Measurements from ENCODE around the gene CPXM2. TPM values are rescaled to one million over a fixed set of nuclear protein-coding genes. Genes with fewer than 3 reads are reported as not detected.

Gene CPXM2
- total RNA-seq, 3 donors from 2014 or later, result 3.1 to 56.1 (median 7.7) TPM

- ATAC-seq (no peak), DNase-seq (no peak)
- peaks cover 7% of the 10 kb centered on the region for H3K4me1 ChIP-seq (ENCODE audit: low read depth)
- intact Hi-C loops (cut with DNase I, micrococcal nuclease), result no loop called here
- TF ChIP-seq CTCF (IDR thresholded peaks at IDR 0.05), result no peak
- H3K36me3 ChIP-seq (ENCODE audit: low read depth), result no peaks in the 10 kb centered on the region
- peaks cover 3% of the 10 kb centered on the region for H3K9me3 ChIP-seq
- no peak overlapping the region for H3K4me3 ChIP-seq
Observed at GRCh38 chr10:123869020-123869414, 22.6 kb downstream of the CPXM2 start.

GRCh38 chr10:123868038-123869019 lies 23.3 kb downstream of the CPXM2 start:
- intact Hi-C loops (cut with DNase I, micrococcal nuclease), result no loop called here
- peak in 1 of 3 donors; percentile 60 for DNase-seq
- Histone ChIP-seq H3K4me3 (no peak overlapping the region), H3K4me1 (ENCODE audit: low read depth) (peaks cover 7% of the 10 kb centered on the region), H3K36me3 (ENCODE audit: low read depth) (no peaks in the 10 kb centered on the region), H3K9me3 (peaks cover 1% of the 10 kb centered on the region)
- no peak for TF ChIP-seq CTCF (IDR thresholded peaks at IDR 0.05)
- peak; percentile 61 for ATAC-seq

- intact Hi-C loops (cut with DNase I, micrococcal nuclease), result no loop called here
- TF ChIP-seq CTCF (IDR thresholded peaks at IDR 0.05), result no peak
- ATAC-seq, result no peak
Observed at GRCh38 chr10:123865880-123866279, 25.7 kb downstream of the CPXM2 start.

GRCh38 chr10:123865350-123865749 lies 26.3 kb downstream of the CPXM2 start:
- Histone ChIP-seq H3K36me3 (ENCODE audit: low read depth) (no peaks in the 10 kb centered on the region), H3K9me3 (no peaks in the 10 kb centered on the region), H3K4me3 (no peak overlapping the region), H3K4me1 (ENCODE audit: low read depth) (peaks cover 7% of the 10 kb centered on the region)
- DNase-seq (no peak), ATAC-seq (no peak)
- intact Hi-C loops (cut with DNase I, micrococcal nuclease), result no loop called here
- no peak for TF ChIP-seq CTCF (IDR thresholded peaks at IDR 0.05)

More at GRCh38 chr10:123865880-123866279, 25.7 kb downstream of the CPXM2 start:
- no peak for DNase-seq
- H3K4me1 ChIP-seq (ENCODE audit: low read depth), result peaks cover 7% of the 10 kb centered on the region
- no peak overlapping the region for H3K4me3 ChIP-seq
- no peaks in the 10 kb centered on the region for H3K9me3 ChIP-seq
- no peaks in the 10 kb centered on the region for H3K36me3 ChIP-seq (ENCODE audit: low read depth)

GRCh38 chr10:123864923-123865322 lies 26.7 kb downstream of the CPXM2 start:
- DNase-seq, result no peak
- intact Hi-C loops (cut with DNase I, micrococcal nuclease), result no loop called here

More at GRCh38 chr10:123864923-123865322, 26.7 kb downstream of the CPXM2 start:
- no peak for TF ChIP-seq CTCF (IDR thresholded peaks at IDR 0.05)
- Histone ChIP-seq H3K9me3 (no peaks in the 10 kb centered on the region), H3K4me3 (no peak overlapping the region), H3K36me3 (ENCODE audit: low read depth) (no peaks in the 10 kb centered on the region), H3K4me1 (ENCODE audit: low read depth) (peaks cover 7% of the 10 kb centered on the region)
- no peak for ATAC-seq

Measured in mucosa of descending colon (tissue), 3 donors.